ENCODE results near the gene EXOC6B.

Gene EXOC6B

DNA sequence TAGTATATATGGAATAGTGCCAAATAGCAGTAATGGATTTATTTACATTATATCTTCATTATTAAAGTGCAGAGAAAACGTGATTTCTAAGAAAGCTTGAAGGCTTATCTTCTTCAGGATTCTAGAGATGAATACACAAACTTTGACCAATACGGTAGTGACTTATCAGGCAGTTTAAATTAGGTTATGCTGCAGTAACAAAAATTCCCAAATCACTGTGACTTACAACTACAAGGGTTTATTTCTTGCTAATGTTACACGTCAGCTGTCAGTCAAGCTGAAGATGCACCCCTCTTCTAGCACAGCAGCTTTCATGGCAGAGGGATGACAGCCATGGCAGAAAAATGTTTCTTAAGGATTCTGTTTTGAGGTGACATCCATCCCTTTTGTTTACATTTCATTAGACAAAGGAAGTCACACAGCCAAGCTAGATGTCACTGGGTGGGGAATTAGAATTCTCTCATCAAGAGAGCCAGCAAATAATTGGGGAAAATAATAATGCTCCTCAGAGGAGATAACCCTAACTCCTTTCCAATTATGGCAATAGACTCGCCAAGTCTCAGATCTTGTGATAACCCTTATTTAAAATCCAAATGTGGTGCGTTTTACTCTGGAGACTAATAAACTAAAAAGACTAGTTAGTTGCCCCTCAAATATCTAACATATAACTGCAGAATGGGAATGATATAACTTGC, 409.9 kb downstream of the EXOC6B start:
- no peak for DNase-seq

DNA sequence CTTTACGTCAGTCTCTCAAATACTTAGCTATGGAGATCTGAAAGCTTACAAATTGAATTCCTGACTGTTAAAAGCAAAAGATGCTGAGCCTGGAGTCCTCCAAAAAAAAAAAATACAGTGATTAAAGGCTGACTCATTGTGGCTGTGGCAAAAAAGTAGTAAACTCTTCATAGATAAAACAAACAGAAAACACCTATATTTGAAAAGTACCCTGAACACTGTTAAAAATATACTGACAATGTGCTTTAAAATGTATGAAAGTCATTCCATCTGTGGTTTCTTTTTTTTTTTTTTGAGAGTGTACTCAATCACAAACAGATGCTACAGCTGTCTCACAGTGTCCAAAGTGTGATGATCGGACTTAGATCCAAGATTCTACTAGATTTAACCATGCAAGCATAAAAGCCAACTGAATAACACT, 410.6 kb downstream of the EXOC6B start:
- no peak for DNase-seq

DNA sequence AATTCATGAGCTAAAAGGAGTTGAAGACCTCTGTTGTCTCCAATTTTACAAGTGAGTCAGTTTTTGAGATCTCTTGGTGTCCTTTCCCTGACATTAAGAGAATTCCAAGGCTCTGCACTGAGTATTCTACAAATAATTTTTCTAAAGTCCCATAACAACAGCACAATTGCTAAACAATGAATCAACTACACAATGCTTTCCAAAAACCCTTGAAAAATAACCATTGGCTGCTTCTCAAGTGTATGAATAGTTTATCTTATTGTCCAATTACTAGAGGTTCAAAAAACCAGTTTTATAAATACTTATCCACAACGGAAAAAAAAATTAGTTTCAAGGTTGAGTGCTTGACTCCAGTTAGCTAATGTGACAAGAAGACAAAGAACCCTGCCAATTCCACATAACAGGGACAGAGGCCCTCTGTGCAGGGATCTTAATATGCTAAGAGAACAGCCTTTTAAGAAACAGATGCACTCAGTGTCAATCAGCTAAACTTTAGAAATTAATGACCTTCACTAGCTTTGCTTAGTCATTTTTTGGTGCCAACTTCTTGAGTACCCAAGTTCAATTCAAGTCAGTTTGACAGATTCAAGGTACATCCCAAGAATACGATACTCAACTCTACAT, 411.6 kb downstream of the EXOC6B start:
- no peak for DNase-seq

DNA sequence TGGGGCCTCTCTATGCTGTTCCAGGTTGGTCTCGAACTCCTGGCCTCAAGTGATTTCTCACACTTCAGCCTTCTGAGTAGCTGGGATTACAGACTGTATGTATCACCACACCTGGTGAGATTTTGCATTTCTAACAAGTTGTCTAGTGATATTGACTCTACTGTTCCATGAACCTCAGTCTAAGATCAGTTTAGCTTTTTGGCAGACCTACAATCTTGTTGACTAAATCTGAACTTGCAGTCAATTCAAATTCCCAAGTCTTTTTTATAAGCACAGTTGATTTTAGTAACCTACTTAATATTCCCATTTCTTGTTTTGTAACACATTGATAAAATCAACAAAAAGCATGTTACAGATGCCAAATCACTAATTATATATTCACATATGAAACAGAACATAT, 412.1 kb downstream of the EXOC6B start:
- no peak for DNase-seq

DNA sequence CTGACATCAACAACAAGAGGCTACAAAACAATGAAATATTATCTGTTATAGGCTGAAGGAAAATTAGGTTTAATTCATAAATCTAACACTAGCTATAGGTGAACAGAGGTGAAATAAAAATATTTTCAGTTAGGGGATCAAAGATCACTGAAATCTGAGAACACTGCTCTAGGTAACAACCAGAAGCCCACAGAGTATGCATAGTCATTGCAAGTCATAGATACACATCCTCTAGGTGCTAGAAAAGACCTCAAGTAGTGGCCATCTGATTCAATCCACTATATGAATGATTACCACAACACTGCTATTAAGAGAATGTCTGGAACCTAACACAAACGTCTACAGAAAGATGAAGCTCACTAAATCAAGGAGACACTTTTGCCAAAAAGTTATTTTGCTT, 413.6 kb downstream of the EXOC6B start:
- no peak for DNase-seq

DNA sequence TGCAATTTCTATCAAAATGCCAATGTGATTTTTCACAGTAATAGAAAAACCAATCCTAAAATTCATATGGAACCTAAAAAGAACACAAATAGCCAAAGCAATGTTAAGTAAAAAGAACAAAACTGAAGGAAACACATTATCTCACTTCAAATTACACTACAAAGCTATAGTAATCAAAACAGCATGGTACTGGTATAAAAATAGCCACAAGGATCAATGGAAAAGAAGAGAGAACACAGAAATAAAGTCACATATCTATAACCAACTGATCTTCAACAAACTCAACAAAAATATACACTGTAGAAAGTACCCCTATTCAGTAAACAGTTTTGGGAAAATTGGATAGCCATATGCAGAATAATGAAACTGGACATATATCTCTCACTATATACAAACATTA, 426.0 kb downstream of the EXOC6B start:
- DNase-seq: no peak

DNA sequence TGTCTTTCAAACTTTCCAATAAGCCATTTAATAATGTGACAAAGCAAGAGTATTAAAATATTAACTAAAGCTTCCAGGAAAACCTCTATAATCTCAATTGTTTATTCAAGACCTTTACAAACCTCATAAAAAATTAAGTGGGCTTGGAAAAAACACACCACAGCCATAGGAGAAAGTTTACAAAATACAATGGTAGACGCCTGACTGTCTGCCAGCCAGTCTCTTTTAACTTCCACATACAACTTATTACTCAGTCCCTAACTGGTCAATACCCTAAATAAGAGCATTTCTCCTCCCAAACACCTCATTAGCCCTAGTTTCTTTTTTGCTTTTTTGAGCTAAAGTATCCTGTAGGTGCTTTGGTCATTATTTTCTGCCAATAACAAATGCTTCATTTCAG, 430.7 kb downstream of the EXOC6B start:
- no peak for DNase-seq

DNA sequence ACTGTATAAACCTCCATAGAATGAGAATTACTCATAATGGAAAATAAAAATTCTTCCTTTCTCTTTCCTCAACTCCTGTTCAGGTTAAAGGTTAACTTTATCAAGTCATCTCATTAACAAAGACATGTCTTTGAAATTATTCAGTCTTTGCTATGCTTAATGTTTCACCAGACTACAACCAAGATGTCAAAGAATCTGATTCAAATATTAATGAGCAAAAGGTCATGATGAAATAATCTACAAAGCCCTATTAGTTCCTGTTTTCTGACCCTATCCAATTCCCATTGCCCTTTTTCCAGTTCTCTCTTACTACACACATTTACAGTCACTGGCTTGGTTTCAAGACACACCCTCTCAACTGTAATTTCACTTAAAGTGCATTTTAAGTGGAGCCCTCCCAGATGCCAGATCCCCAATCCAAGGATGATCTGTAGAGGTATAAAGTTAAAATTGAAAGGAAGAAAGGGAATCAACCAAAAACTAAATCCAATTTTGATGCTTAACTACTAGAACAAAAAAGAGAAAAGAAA, 431.2 kb downstream of the EXOC6B start:
- DNase-seq: no peak

DNA sequence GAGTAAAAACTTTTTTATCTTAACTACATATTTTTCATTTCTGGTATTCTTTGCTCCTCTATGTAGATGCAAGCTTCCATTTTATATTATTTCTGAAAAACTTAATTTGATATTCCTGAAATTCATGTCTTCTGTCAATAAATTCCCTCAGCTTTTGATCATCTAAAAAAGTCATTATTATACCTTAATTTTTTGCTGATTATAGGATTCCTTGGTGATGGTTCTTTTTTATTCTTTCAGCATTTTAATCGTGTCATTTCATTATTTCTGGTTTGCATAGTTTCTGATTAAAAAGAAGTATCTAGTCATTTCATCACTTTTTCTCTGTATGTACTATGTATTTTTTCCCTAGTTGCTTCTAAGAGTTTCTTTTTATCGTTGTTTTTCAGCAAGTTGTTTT, 436.4 kb downstream of the EXOC6B start:
- no peak for DNase-seq

DNA sequence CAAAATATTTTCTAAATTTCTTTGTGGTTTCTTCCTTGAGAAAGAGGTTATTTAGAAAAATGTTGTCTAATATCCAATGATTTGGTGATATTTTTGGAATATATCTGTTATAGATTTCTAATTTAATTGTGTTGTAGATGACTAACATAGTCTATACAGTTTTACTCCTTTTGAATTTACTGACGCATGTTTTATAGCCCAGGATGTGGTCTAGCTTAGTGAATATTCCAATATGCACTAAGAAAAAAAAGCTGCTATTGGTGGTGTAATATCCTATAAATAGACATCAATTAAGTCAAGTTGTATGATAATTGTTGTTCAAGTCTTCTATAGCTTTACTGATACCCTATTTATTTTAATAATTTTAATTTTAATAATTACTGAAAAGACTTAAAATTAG, 437.6 kb downstream of the EXOC6B start:
- no peak for DNase-seq

DNA sequence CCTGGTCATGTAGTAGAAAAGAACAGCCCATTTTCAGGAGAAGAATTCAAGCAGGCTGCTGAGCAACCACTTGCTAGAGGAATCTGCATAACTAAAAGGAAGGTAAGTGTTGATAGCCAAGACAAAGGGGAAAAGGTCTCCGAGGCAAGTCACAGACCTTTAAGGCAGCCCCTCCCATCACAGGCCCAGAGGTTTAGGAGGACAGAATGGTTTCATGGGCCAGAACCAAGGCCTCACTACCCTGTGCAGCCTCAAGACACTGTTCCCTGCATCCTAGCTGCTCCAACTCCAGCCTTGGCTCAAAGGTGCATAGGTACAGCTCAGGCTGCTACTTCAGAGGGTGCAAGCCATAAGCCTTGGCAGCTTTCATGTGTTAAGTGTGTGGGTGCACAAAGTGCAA, 439.5 kb downstream of the EXOC6B start:
- DNase-seq: no peak

DNA sequence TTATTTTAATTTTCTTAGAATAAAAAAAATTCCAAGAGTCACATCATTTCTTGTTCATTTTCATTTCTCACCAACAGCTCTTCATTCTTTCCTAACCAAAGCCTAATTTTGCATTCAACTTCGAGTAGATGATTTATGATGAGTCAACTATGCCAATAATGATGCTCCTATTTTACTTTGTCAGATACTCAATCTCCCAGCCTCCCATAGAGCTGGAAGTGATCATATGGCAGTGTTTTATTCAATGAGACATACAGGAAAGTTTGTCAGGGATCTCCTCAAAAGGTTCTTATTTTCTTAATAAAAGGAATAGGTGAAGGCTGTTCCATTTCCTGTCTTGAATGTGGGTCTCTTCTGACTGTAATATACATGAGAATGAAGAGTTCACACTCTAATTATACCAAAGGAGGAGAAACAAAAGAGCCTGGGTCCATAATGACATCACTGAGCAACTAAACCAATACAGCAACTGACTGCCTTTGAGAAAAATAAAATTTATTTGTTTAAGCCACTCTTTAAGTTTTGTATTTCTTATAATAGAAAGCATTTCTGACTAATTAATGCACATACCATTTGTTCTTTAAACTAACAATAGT, 447.0 kb downstream of the EXOC6B start:
- no peak for DNase-seq

DNA sequence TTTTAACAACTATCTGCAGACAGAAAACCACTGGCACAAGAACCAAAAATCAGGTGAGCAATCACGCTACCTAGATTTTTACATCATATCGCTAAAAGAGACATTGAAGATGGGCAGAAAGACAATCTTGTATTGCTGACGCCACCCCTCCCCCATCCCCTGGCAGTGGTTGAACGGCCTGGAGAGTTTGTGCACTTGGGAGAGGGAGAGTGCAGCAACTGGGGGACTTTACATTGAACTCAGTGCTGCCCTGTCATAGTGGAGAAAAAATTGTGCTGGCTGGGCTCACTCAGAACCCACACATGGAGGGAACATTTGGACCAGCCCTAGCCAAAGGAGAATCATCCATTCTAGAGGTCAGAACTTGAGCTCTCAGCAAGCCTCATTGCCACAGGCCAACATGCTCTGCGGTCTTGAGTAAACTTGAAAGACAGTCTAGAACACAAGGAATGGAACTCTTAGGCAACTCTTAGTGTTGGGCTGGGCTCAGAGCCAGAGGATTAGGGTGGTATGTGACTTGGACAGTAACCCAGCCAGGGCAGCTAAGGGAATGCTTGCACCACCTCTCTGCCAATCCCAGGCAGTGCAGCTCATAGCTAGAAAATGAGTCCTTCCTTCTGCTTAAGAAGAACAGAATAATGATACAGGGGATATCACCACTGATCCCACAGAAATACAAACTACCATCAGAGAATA, 458.2 kb downstream of the EXOC6B start:
- no peak for DNase-seq

DNA sequence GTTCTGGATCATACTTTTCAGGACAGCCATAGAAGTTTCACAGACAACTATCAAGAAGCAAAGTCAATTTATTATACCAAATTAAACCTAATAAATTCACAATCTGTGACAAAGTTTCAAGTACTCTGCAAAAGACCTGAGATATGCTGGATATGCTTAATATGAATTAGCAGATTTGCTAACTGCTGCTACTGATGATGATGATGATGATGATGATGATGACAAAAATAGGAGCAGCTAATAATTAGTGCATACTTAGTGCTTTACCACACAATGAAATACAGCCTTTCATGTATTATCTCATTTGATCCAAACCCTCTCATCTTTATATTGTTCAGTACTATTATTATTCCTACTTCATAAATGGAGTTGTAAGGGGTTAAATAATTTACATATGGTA, 462.4 kb downstream of the EXOC6B start:
- no peak for DNase-seq

DNA sequence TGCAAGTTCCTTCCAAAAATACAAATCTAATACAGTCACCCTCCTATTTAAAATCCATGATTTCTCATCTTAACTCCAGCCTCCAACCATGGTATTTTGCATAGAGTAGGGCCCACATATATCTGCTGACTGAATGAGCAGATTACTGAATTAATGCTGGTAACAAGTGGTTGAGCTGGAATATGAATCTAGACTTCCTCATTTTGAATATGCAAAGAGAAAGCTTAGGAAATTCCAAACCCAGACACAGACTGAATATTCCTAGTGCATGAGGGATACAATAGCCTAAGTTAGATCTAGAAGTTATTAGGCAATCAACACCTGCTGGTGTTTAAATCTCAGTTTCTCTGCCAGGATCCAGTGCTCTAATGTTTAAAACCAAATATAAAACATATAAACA, 463.1 kb downstream of the EXOC6B start:
- DNase-seq: no peak

DNA sequence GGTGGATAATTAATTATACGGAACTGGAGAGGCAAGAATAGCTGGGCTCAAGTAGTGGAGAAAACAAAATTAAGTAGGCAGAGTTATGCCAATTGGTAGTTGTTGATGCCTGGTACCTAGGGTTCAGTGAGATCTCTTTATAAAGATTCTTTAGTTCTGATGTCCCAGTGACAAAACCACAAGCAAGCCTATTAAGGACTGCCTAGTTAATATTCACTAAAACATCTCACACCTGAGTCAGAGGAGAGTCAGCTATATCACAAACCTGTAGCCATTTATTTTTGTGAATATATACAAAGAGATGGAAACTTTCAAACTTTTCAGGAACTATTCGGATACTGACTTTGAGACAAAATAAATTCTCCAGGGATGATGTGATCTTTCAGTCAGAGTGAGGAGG, 464.3 kb downstream of the EXOC6B start:
- no peak for DNase-seq

DNA sequence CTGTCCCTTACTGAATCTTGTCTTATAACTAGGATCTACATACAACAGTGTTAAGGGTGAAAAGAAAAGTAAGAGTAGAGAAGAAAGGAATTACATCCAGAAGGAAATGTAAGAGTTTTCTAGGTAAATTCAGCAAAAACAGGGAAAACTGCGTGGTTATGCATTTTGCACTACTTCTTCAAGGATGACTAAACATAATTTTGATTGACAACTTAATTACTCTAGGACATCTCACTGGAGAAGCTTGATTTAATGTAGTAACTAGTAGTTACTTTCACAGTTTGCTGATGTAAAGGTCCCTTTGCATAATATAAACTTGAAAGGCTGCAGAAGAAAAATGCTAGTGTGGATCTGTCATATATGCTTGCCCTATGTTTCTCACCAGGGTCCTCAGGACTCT, 464.8 kb downstream of the EXOC6B start:
- no peak for DNase-seq

DNA sequence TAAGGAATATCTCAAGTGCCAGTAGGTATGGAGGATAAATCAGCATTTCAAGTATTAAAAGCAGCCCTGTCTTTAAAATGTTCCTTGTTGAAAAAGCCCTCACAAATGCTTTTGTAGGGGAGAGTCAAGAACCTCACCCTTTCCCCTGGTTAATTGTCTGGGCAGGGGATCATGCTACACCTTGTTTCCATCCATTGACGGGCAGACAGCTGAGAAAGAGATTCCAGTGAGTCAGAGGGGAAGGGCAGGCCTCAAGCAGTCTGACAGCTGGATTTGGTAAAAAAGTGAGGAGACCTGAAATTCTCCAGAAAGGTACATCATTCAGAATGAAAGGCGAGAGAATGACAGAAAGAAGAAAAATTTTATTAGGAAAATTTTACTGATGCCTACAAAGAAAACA, 475.0 kb downstream of the EXOC6B start:
- no peak for DNase-seq

DNA sequence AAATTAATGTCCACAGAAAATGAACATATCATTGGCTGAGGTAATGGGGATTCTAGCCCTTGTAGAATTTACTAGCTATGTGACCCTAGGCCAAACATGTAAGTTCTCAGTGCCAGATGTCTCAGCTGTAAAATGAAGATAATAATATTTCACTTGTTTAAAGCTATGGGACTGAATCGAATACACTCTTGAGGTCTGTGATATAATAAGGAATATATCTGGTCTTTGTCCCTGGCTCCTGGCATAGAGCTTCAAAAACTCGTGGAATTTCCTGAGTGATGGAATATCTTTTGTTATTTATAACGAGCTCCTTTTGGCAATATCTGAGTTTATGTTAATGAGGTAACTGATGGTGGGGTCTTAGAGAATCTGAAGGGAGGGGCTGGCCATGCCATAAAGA, 476.8 kb downstream of the EXOC6B start:
- DNase-seq: no peak

DNA sequence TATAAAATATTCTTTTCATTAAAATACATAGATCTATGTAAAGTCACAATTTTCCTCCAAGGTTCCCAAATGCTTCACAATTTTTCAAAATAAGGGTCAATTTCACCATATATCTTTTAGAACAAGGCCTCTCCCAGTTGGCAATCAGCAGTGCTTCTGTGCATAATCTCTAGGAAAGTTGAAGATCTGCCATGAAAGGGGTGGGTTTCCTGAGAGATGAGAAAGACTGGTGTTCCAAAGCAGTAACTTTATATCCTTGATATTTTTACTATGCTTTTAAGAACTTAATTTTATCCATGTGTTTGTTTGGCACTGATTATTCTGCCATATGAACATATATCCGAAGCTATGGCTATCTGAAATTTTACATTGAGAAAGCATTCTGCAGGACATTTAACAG, 478.8 kb downstream of the EXOC6B start:
- no peak for DNase-seq

DNA sequence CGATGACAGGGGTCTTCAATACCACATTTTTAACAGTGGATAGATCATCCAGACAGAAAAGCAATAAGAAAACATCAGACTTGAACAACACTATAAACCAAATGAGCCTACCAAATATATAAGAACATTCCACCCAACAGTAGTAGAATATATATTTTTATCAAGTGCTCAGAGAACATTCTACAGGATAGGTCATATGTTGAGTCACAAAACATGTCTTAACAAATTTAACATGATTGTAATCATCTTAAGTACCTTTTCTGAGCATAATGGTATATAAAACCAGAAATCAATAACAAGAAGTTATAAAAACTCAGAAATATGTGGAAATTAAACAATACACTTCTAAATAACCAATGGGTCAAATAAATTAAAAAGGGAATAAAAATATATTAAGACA, 484.2 kb downstream of the EXOC6B start:
- DNase-seq: no peak

DNA sequence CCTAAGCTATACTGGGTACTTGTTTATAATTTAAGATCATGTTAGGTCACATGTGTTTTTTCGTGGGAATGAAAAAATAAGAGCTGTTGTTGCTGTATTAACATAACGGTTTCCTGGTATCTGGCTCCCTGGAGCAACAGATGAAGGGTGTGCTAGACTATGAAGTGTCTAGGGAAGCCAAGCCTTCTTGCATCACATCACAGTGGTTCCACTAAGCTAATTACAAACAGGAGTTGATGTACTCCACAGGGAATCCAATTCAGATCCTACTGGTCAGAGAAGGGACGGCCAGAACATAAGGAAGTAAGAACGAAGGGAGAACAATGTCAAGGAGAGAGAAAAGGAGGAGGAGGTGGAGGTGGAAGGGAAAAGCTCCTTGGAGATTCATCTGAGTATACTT, 485.2 kb downstream of the EXOC6B start:
- DNase-seq: no peak

DNA sequence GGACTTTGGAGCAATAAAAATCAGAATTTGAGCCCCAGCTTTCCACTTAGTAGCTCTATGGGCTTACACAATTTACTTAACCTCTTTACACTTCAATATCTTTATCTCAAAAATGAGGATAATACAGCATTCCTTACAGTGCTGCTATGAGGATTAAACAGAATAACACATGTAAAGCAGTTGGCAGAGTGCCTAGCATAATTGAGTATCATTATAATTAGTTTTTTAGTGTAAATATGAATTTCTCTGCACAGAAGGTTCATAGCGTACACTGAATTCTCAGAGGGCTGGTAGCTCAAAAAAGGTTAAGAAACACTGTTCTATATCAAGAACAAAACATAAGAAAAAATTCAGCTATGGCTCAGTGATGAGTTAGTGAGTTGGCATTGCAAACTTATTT, 487.8 kb downstream of the EXOC6B start:
- DNase-seq: no peak

DNA sequence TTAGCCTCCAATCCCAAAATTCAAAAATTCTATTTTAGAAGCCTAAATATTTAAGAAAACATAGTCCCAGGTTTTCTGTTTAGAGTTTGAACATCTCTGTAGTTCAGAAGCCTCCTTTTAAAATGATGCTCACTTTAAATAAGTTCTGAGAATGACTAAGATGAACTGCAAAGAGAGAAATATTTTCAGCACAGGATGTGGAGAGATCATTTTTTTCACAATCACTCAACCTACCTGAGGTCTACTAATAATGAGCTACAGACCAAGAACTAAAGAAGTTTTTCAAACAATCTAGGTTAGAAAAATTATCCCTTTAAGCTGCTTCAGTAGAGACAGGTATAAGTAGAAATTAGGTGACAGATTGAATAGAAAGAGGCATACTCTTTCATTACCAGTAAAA, 493.1 kb downstream of the EXOC6B start:
- DNase-seq: no peak

All from NCI-H1417 treated with DMSO at 0.1 percent for 48 hours (cell line).